SJSA1 (cell line): ENCODE data around the gene TYK2. TPM values are rescaled to one million over a fixed set of nuclear protein-coding genes. Genes with fewer than 3 reads are reported as not detected.
A peak's percentile ranks its signal among the peaks of the same experiment; 100 is the strongest.
"Not testable (repeated sequence)": the region's sequence is repeated elsewhere in the genome, so short reads cannot be mapped to it uniquely, and the experiment has no call there.

Experiments
- DNase-seq, 2 experiments: peaks; one replicate each; pipeline ENCODE4 v3.0.0-alpha.2; 2015 to 2020; ENCODE audit warnings: low spot score in 2 of 2, low read depth in 1 of 2
- H3K27ac ChIP-seq: fragments of 250-450 bp; sonication (Bioruptor Pico); 2 replicates; pipeline ENCODE4 v1.5.1; 2020; ENCODE audit warnings: mild to moderate bottlenecking, moderate library complexity
- H3K27me3 ChIP-seq: fragments of 250-450 bp; sonication (Bioruptor Pico); replicated peaks from 2 replicates; pipeline ENCODE4 v1.5.1; 2020; ENCODE audit warnings: mild to moderate bottlenecking, moderate library complexity
- H3K36me3 ChIP-seq: fragments of 250-450 bp; sonication (Bioruptor Pico); 2 replicates; pipeline ENCODE4 v1.5.1; 2020; ENCODE audit warnings: mild to moderate bottlenecking
- H3K4me1 ChIP-seq: fragments of 250-450 bp; sonication (Bioruptor Pico); replicated peaks from 2 replicates; pipeline ENCODE4 v1.6.1; 2021; ENCODE audit warnings: mild to moderate bottlenecking
- H3K4me3 ChIP-seq: fragments of 250-450 bp; sonication (Bioruptor Pico); 2 replicates; pipeline ENCODE4 v1.5.1; 2020; ENCODE audit warnings: mild to moderate bottlenecking
- H3K9me3 ChIP-seq: fragments of 250-450 bp; sonication (Bioruptor Pico); replicated peaks from 2 replicates; pipeline ENCODE4 v1.5.1; 2020; ENCODE audit warnings: mild to moderate bottlenecking
- total RNA-seq: library from RNA; depleted of rRNA; stranded (reverse); fragments of >200 nt; shearing (Covaris generic); gene quantifications from 2 replicates; pipeline ENCODE4 v1.2.3, GENCODE V29; 2014

Gene TYK2
- total RNA-seq, 1 experiment from 2014 or later: 72.4 TPM

DNA sequence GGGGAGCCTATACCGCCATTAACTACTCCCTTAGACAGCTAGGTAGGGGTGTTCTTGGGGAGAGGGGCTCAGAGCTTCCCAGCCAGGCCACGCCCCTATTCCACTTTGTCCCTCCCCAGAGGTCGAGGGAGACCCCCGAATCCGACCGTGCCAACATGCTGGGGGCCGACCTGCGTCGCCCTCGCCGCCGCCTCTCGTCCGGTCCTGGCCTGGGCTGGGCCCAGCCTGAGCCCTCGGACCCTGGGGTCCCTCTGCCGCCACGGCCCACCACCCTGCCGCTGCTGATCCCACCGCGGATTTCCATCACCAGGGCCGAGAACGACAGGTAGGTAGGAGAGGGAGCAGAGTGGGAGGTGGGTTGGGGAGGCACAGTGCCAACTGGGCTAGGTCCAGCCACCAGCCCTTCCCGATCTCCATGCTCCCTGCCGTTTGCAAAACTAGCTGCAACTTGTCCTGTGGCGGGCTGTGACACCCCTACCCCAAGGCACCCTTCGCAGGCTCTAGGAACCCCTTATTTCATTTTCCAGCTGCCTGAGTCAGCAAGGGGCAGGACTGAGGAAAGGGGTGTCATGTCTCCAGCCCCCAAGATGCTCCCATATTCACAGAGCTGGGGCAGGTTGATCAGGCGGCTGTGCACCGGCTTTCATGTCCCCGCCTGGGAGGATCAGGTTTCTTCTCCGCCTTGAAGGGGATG lies 37.3 kb upstream of the TYK2 start:
- Histone ChIP-seq H3K4me1 (peaks cover 63% of the 10 kb centered on the region), H3K9me3 (peaks cover 3% of the 10 kb centered on the region; the same call in 1 of the 2 replicates), H3K36me3 (peaks cover 5% of the 10 kb centered on the region), H3K27me3 (no peaks in the 10 kb centered on the region), H3K27ac (no peak overlapping the region), H3K4me3 (no peak overlapping the region; the same call in 1 of the 2 replicates)
- DNase-seq: no peak

GRCh38 chr19:10416380-10417257 lies 36.2 kb upstream of the TYK2 start:
- H3K9me3 ChIP-seq: peaks cover 3% of the 10 kb centered on the region; the same call in 1 of the 2 replicates
- peaks cover 66% of the 10 kb centered on the region for H3K4me1 ChIP-seq
- H3K27ac ChIP-seq: peak overlapping the region; percentile 52
- H3K36me3 ChIP-seq: peaks cover 5% of the 10 kb centered on the region
- H3K4me3 ChIP-seq: peak overlapping the region; percentile 50
- peak; percentile 95 to 96 for DNase-seq
- H3K27me3 ChIP-seq: no peaks in the 10 kb centered on the region

GRCh38 chr19:10416083-10416379 lies 35.7 kb upstream of the TYK2 start:
- no peak for DNase-seq
- Histone ChIP-seq H3K27ac (peak overlapping the region; percentile 52), H3K4me1 (peaks cover 64% of the 10 kb centered on the region), H3K36me3 (peaks cover 5% of the 10 kb centered on the region), H3K9me3 (peaks cover 3% of the 10 kb centered on the region; the same call in 1 of the 2 replicates), H3K27me3 (no peaks in the 10 kb centered on the region), H3K4me3 (peak overlapping the region; percentile 50)

GRCh38 chr19:10412257-10412977 lies 32.0 kb upstream of the TYK2 start:
- Histone ChIP-seq H3K4me3 (no peak overlapping the region), H3K4me1 (peaks cover 60% of the 10 kb centered on the region), H3K27me3 (no peaks in the 10 kb centered on the region), H3K36me3 (no peaks in the 10 kb centered on the region), H3K9me3 (peaks cover 3% of the 10 kb centered on the region; the same call in 1 of the 2 replicates), H3K27ac (peak overlapping the region; percentile 75)
- peak in 1 of 2 experiments; percentile 57 for DNase-seq

GRCh38 chr19:10411224-10411623 lies 30.9 kb upstream of the TYK2 start:
- H3K4me3 ChIP-seq, H3K9me3 ChIP-seq, H3K27me3 ChIP-seq, H3K36me3 ChIP-seq, DNase-seq: not testable (repeated sequence)
- peaks cover 55% of the 10 kb centered on the region for H3K4me1 ChIP-seq
- peak overlapping the region; percentile 75; the same call in 1 of the 2 replicates for H3K27ac ChIP-seq

GRCh38 chr19:10408511-10409283 lies 28.3 kb upstream of the TYK2 start:
- no peak for DNase-seq
- H3K4me3 ChIP-seq: no peak overlapping the region
- no peak overlapping the region; the same call in 1 of the 2 replicates for H3K27ac ChIP-seq
- H3K27me3 ChIP-seq: no peaks in the 10 kb centered on the region
- H3K9me3 ChIP-seq: no peaks in the 10 kb centered on the region
- H3K36me3 ChIP-seq: no peaks in the 10 kb centered on the region
- peaks cover 62% of the 10 kb centered on the region for H3K4me1 ChIP-seq

- Histone ChIP-seq H3K4me1 (peaks cover 51% of the 10 kb centered on the region), H3K9me3 (no peaks in the 10 kb centered on the region), H3K36me3 (peaks cover 6% of the 10 kb centered on the region), H3K27ac (no peak overlapping the region), H3K27me3 (no peaks in the 10 kb centered on the region), H3K4me3 (no peak overlapping the region)
- DNase-seq: no peak
Observed at GRCh38 chr19:10407096-10407495, 26.7 kb upstream of the TYK2 start.

DNA sequence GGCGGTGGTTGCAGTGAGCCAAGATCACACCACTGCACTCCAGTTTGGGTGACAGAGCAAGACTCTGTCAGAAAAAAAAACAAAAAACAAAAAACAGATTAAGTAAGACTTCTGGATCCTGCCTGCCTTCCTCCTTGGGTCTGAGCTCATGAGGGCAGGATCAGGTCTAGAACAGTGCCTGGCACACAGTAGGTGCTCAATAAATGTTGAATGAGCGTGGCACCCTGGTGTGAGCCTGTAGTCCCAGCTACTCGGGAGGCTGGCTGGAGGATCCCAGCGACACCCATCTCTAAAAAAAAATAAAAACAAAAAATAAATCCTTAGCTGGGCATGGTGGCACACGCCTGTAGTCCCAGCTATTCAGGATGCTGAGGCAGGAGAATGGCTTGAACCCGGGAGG lies 25.8 kb upstream of the TYK2 start:
- H3K27me3 ChIP-seq: no peaks in the 10 kb centered on the region
- H3K36me3 ChIP-seq: peaks cover 15% of the 10 kb centered on the region
- no peak overlapping the region for H3K4me3 ChIP-seq
- peaks cover 52% of the 10 kb centered on the region for H3K4me1 ChIP-seq
- no peaks in the 10 kb centered on the region for H3K9me3 ChIP-seq
- H3K27ac ChIP-seq: no peak overlapping the region
- DNase-seq: no peak

- Histone ChIP-seq H3K4me1 (peaks cover 51% of the 10 kb centered on the region), H3K27me3 (no peaks in the 10 kb centered on the region), H3K27ac (no peak overlapping the region; the same call in 1 of the 2 replicates), H3K36me3 (peaks cover 25% of the 10 kb centered on the region), H3K4me3 (peak overlapping the region; percentile 83), H3K9me3 (no peaks in the 10 kb centered on the region)
- no peak for DNase-seq
Observed at GRCh38 chr19:10404888-10405820, 24.8 kb upstream of the TYK2 start.

DNA sequence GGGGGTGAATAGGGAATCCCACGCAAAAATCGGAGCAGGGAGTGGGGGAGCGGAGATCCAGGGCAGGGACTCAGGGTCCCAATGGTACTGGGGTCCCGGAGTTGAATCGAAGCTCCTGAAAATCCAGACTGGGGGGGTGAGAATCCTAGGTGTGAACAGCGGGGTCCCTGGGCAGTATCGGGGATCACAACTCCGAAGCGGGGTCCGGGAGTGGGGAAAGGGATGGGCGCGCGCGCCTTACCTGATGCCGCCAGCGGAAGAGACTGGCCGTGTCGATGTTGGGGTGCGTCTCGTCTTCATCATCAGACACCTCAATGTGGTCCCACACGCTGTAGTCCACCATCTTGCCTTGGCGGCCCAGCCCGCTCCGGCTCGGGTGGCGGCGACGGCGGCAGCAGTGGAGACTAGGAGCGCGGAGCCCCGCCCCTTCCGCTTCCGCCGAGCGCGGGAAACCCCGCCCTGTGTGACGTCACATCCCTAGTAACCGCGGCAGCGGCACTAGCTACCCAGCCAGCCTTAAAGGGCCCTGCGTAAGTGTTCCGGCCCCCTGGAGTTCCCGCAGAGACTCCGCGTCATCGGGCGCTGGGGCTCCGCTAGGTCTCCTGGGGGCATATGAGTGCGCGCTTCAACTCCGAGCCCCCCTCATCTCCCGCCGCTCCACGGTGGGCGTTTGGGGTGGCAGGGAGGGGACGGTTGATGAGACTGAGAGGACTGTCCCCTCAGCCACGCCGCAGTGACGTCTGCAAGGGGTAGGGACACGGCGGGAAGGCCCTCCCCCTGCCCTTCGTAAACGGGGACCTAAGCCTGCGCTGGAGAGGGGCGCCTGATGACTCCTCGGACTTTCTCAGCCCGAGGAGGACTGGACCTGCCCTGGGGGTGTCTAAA lies 23.0 kb upstream of the TYK2 start, which contains the start of gene CDC37:
TSS of gene CDC37 (minus strand) at position 406 of the 885 bp plus-strand sequence. CDS start at position 343, 63 bp downstream.
- H3K4me3 ChIP-seq: peak within 1 kb of the TSS; percentile 83
- peak; percentile 97 to 98 for DNase-seq
- peaks cover 34% of the 10 kb centered on the region for H3K4me1 ChIP-seq
- H3K36me3 ChIP-seq: peaks cover 37% of the 10 kb centered on the region
- no peaks in the 10 kb centered on the region for H3K9me3 ChIP-seq
- peak within 1 kb of the TSS; percentile 48 for H3K27ac ChIP-seq
- H3K27me3 ChIP-seq: no peaks in the 10 kb centered on the region

GRCh38 chr19:10402441-10403038 lies 22.2 kb upstream of the TYK2 start:
- peak in 1 of 2 experiments; percentile 74 for DNase-seq
- H3K27ac ChIP-seq: peak overlapping the region; percentile 48
- H3K4me3 ChIP-seq: peak overlapping the region; percentile 83
- H3K27me3 ChIP-seq: no peaks in the 10 kb centered on the region
- H3K36me3 ChIP-seq: peaks cover 46% of the 10 kb centered on the region
- peaks cover 33% of the 10 kb centered on the region for H3K4me1 ChIP-seq
- no peaks in the 10 kb centered on the region for H3K9me3 ChIP-seq
